ENCODE data around the gene PTGES3L. TPM values are rescaled to one million over a fixed set of nuclear protein-coding genes. Genes with fewer than 3 reads are reported as not detected.

PTGES3L gene
- 0.12 TPM in 1 of 2 replicates, not detected in the other for total RNA-seq

DNA sequence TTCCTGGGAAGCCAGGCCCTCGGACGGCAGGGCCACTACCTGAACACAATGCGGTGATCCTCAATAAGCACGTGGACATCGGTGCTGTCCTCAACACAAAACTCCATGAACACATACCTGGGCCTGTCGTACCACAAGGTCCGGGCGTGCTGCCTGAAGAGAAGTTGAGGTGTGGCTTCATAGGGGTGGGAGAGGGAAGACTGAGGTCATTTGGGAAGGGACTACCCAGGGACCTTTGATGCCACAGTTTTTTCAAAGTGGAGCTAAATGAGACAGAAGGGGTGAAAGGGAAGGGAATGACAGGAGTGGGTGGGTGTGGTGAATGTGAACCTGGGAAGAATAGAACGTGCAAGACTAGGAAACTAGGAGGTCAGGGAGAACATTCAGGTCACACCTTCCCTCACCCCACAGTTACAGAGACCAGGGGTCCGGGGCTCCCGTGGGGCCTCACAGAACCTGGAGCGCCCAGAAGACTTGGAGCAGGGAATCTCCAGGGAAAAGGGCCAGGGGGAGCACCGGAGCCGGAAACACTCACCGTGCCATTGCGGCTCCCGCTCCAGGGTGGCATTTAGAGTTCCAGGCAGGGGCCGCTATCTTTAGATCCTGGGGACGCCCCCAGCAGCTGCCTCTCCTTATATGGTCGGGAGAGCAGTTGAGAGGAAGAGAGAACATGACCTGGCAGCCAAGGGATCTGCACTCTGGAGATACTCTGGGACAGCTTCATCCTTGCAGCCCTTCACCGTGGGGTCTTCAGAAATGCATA, at the start of gene PTGES3L:
Gene PTGES3L (minus strand): TSS at position 570 of the 763 bp plus-strand sequence. CDS start 27 bp downstream, at position 543.

DNA sequence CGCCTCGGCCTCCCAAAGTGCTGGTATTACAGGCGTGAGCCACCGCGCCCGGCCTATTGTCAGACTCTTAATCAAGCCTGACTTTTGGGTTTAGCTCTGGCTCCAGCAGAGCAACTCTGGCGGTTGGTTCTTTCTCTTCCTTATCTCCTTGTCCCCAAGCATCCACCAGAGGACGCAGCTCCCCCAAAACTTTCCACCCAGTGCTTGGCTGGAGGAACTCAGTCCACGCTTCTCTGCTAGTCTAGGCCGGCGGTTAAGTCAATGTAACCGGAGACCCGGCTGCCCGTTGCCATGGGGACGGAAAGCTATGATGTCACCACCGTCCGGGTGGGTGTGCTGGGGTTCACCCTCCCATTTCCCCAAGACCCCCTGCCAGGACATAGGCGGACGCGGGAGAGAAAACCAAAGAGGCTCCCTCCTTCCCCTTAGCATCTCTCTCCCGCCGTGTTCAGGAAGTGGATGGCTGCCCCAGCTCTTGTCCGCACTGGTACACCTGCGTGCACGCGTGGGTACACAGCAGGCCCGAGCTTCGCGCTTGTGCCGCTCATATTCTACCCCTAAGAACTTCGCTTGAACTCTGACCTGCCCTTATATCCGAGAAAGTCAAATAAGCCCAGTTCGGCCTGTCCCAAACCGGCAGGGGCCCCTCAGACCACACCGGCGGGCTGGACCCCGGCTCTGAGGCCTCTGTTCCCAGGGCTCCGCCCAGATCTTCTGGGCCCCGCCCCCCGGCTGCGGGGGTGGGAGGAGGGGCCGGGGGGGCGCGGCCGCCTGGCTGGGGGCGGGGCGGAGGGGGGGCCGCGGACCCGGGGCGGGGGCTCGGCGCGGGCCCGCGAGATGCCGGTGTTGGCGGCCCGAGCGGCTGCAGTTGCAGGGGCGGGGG, 44.8 kb upstream of the PTGES3L start, which contains the start of gene RND2:
Gene RND2 (plus strand): TSS at position 825 of the 883 bp plus-strand sequence. CDS start 117 bp downstream, outside the sequence.

DNA sequence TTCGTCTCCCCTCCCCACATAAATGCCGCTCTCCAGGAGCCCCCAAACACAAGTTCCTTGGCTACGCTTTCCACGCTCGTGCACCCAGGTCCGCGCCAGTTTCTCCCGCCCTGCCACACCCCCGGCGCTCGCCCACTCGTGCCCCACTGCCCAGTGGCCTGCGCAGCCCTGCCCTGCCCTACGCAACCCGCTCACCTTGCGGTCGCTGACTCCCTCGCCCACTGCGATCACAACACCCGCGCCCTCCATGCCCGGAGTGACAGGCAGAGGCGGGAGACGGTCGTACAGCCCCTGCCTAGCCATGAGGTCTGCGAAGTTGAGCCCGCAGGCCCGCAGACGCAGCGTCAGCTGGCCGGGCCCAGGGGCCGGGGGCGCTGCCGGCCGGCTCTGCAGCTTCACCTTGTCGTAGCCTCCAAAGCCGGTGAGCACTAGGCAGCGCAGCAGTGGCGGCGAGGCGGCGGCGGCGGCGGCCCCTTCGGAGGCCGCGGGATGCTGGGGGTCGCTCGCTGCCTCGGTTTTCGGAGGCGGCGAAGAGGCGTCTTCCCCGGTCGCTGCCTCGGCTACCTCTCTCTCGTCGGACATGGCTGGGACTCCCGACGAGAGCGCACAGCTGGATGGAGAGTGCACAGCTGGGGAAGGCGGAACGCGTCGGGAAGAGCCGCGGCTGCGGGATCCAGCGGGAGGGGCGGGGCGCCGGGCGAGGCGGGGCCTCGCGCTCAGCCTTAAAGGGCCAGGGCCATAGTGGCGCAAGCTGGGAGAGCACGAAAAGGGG, 42.0 kb upstream of the PTGES3L start, which contains the start of gene VAT1:
Gene VAT1 (minus strand): TSS at position 645 of the 772 bp plus-strand sequence. CDS start 63 bp downstream, at position 582.

DNA sequence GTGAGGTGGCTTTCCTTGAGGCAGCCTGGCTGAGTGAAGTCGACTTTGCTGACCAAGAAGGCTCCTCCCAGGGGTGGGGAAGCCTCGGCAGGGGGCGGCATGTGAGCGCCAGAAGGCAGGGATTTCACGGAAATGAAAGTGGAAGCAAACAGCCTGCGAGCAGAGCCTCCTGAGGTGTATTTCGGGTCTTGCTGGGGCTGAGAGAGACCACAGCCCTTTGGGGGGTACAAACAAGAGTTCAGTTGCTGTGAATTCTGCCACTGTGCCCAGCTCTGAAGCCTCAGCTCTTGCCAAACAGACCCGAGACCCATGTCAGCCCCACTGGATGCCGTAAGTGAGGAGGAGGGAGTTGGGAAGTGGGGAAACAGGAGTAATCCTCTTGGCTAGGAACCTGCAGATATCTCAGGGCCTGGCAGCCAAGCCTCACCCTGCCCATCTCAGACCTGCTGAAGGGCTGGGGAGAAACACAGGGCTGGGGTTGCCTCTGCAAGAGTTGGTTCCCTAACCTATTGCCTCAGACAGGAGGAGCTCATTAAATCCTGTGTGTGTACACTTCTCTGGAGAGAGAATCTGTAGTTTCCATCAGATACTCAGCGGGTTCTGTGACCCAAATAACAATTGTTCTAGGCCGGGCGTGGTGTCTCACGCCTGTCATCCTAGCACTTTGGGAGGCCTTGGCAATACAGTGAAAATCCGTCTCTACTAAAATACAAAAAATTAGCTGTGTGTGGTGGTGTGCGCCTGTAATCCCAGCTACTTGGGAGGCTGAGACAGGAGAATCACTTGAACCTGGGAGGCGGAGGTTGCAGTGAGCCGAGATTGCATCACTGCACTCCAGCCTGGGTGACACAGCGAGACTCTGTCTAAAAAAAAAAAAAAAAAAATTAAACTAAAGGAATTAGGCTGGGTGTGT, 27.0 kb upstream of the PTGES3L start, which contains the start of gene IFI35:
Gene IFI35 (plus strand): TSS at position 146 of the 913 bp plus-strand sequence. CDS start 164 bp downstream, at position 310.

DNA sequence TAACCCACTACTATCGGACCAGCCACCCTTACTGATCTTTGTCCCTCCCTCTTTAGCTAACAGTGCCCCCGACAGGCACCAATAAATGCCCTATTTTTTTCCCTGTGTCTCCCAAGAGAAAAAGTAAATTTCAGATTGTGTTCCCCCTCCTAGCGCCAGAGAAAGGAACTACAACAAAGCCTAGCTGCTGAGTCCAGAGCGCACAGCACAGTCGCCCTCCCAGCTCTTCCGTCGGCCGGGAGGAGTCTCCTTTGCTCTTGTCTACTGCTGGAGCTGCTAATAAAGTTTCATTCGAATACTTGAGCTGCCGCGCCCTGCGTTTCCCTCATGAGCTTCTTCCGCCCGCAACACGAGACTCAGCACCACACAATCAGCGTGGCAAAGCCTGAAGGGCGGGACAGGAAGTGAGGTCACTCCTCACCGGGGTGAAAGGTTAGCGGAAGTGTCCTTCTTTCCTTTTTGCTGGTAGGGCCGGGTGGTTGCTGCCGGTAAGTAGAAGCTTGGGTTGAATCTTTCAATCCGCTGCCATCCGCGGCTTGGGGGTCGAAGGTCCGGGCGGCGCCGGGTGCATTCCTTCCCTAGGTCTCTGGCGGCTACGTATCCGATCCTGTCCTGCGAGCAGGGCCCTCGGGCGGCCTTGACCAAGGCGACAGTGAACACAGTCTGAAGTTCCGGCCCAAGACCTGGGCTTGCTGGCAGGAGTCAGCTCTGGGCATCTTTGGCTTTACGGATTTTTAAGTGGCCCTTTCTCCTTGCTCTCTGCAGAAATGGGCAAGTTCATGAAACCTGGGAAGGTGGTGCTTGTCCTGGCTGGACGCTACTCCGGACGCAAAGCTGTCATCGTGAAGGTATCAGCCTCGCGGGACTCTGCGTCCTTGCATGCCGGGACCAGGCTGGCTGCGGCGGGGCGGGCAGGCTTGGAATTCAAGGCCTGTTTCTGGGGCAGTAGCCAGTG, 18.4 kb upstream of the PTGES3L start, which contains the start of gene RPL27:
Gene RPL27 (plus strand): TSS at position 436 of the 955 bp plus-strand sequence. CDS start 332 bp downstream, at position 768.

DNA sequence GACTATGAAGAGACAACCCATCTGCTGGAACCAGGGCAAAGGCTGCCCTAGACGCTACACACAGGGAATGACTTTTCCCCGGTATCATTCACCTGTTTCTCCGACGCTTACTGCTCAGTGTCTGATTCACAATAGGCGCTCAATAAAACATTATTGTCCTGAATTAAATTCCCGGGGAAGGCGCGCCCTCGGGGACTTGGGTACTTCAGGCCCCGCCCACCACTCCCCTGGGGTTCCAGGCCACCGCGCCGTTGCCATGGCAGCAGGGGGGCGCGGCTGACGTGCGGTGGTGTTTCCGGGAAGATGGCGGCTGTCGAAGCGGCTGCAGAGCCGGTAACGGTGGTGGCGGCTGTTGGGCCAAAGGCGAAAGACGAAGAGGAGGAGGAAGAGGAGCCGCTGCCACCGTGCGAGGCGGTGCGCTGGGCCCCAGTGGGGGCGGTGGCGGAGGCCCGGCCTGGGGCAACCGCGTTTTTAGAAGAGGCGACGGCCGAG, 440 bp upstream of the PTGES3L start, which contains the start of gene RUNDC1:
Gene RUNDC1 (plus strand): TSS at position 292 of the 492 bp plus-strand sequence. CDS start 12 bp downstream, at position 304.

DNA sequence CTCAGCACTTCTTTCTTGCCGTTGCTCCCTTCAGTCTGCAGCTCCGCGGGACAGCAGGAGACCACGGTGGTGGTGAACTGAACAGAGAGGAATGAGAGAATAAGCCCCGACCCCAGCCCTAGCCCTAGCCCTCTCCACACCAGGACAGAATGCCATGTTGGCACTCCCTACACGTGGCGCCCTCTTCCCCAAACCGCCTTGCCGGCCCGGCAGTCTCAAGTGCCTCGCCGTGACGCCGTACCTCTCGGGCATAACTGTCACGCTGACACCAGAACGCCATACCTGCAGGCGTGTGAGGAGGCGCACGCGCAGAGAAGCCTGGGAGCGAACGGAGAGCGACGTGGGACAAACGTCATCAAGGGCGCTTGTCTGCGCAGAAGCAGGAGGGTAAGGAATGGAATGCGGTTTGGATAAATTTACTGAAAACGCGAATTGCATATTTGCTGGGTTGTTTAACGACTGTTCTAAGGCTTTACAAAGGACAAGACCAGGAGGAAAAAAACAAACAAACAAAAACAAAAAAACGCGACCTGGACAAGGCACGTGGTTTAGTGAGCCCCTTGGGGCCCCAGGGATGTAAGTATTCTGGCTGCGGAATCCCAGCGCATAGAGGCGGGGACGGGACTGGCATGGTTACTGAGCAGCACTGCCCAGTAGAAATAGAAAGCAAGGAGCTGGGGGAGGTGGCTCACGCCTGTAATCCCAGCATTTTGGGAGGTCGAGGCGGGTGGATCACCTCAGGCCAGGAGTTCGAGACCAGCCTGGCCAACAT, 15.5 kb downstream of the PTGES3L start, which contains the start of gene AARSD1:
Gene AARSD1 (minus strand): TSS at position 294 of the 772 bp plus-strand sequence. CDS start 14 bp downstream, at position 280.

Other genes starting within 250 kb of the PTGES3L start
- gene EZH1, start 235.0 kb downstream of the PTGES3L start, total RNA-seq, result 11.3 TPM in 2 replicates
- 5.3 and 6.3 TPM in 2 replicates for gene RAMP2, start 218.9 kb downstream of the PTGES3L start, total RNA-seq
- 68.3 and 71.2 TPM in 2 replicates for gene VPS25, start 206.6 kb downstream of the PTGES3L start, total RNA-seq
- gene WNK4, start 199.5 kb downstream of the PTGES3L start, total RNA-seq, result 2.0 and 3.9 TPM in 2 replicates
- gene COA3, start 181.4 kb downstream of the PTGES3L start, total RNA-seq, result 49.3 and 60.7 TPM in 2 replicates
- gene CNTD1, start 181.2 kb downstream of the PTGES3L start, total RNA-seq, result not detected in 2 replicates
- 64.2 and 73.5 TPM in 2 replicates for gene BECN1, start 155.8 kb downstream of the PTGES3L start, total RNA-seq
- 39.0 and 73.8 TPM in 2 replicates for gene PSME3, start 146.7 kb downstream of the PTGES3L start, total RNA-seq
- gene AOC2, start 135.5 kb downstream of the PTGES3L start, total RNA-seq, result 0.12 and 0.17 TPM in 2 replicates
- 2.3 and 2.6 TPM in 2 replicates for gene AOC3, start 128.9 kb downstream of the PTGES3L start, total RNA-seq
- gene G6PC1, start 79.3 kb downstream of the PTGES3L start, total RNA-seq, result not detected in 2 replicates
- 20.9 and 31.9 TPM in 2 replicates for gene AARSD1, start 15.6 kb downstream of the PTGES3L start, total RNA-seq
- 7.7 and 11.3 TPM in 2 replicates for gene RUNDC1, start 485 bp upstream of the PTGES3L start, total RNA-seq
- gene RPL27, start 18.3 kb upstream of the PTGES3L start, total RNA-seq, result 1,871 and 2,562 TPM in 2 replicates
- 28.4 and 55.8 TPM in 2 replicates for gene IFI35, start 26.7 kb upstream of the PTGES3L start, total RNA-seq
- 346 and 498 TPM in 2 replicates for gene VAT1, start 42.3 kb upstream of the PTGES3L start, total RNA-seq
- 0.26 and 0.35 TPM in 2 replicates for gene RND2, start 45.2 kb upstream of the PTGES3L start, total RNA-seq
- gene BRCA1, start 145.3 kb upstream of the PTGES3L start, total RNA-seq, result 1.2 and 8.7 TPM in 2 replicates
- gene NBR1, start 191.1 kb upstream of the PTGES3L start, total RNA-seq, result 74.1 TPM in 2 replicates
- gene TMEM106A, start 231.8 kb upstream of the PTGES3L start, total RNA-seq, result 0.68 and 3.0 TPM in 2 replicates
- gene CCDC200, start 248.5 kb upstream of the PTGES3L start, total RNA-seq, result not detected in 2 replicates